Fibroblast of upper back skin (primary cell): Measurements from ENCODE around the gene GPANK1.

ENCODE experiments used
- DNase-seq: peaks from one replicate; pipeline ENCODE4 v3.0.0-alpha.2; 2013

Gene GPANK1

GRCh38 chr6:31614684-31615578 is 49.9 kb downstream of the GPANK1 start, which contains the start of gene AIF1:
Gene AIF1, plus strand, starts transcription at chr6:31615234. Its CDS starts 96 bp downstream, at chr6:31615330.
- DNase-seq = no peak

DNA sequence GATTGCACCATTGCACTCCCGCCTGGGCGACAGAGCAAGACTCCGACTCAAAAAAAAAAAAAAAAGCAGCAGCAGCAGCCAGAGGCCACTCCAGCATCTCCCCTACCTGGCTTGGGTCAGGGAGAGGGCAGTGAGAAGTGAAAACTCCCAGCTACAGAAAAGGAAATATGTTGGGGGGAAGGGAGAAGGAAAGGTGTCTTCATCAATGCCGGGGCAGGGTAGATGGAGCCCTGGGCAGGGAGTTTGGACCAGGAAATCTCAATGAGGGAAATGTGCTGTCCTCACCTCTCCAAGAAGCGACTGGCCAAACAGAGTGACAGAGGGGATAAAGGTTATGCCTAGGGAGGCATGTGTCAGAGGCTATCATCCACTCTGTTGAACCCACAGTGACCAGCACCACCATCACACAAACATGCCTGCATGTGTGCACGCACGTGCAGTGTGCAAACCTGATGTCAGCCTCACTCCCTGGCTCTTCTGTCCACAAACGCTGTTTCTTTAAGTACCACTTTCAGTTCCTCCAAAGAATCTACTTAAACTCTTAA is 50.6 kb downstream of the GPANK1 start:
- DNase-seq = no peak
